Measurements from ENCODE around the gene PPIE.
"Not testable (repeated sequence)": the region's sequence is repeated elsewhere in the genome, so short reads cannot be mapped to it uniquely, and the experiment has no call there.

GRCh38 chr1:39763619-39764374 is 25.1 kb downstream of the PPIE start:
- TF ChIP-seq, protein P1, sequence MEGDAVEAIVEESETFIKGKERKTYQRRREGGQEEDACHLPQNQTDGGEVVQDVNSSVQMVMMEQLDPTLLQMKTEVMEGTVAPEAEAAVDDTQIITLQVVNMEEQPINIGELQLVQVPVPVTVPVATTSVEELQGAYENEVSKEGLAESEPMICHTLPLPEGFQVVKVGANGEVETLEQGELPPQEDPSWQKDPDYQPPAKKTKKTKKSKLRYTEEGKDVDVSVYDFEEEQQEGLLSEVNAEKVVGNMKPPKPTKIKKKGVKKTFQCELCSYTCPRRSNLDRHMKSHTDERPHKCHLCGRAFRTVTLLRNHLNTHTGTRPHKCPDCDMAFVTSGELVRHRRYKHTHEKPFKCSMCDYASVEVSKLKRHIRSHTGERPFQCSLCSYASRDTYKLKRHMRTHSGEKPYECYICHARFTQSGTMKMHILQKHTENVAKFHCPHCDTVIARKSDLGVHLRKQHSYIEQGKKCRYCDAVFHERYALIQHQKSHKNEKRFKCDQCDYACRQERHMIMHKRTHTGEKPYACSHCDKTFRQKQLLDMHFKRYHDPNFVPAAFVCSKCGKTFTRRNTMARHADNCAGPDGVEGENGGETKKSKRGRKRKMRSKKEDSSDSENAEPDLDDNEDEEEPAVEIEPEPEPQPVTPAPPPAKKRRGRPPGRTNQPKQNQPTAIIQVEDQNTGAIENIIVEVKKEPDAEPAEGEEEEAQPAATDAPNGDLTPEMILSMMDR (IDR thresholded peaks at IDR 0.05): not testable (repeated sequence)
- TF ChIP-seq POLR2A (IDR thresholded peaks at IDR 0.05): not testable (repeated sequence)

Measured in prostate gland (tissue), 2 donors.